K562 (cell line): ENCODE data around the gene DND1. TPM values are rescaled to one million over a fixed set of nuclear protein-coding genes. Genes with fewer than 3 reads are reported as not detected.
"Not testable (repeated sequence)": the region's sequence is repeated elsewhere in the genome, so short reads cannot be mapped to it uniquely, and the experiment has no call there.

Experiments used
- ATAC-seq: fragments of 200-7000 bp; cut with Tn5 transposase; 3 replicates; pipeline ENCODE4 v1.9.1; 2020; ENCODE audit warnings: moderate library complexity
- BruUV-seq: library from RNA; stranded (reverse); fragments of 400-500 nt; replicated peaks from 2 replicates; lab custom pipeline; 2021; lab: Mats Ljungman, UMichigan
- CTCF ChIA-PET: fragments of 300-600 bp; formaldehyde crosslinking; extraction: SDS; loops from one replicate; lab custom pipeline; 2021; ENCODE audit warnings: low intra/inter-chr PET ratio; lab: Yijun Ruan, JAX
- POLR2A ChIA-PET: fragments of 300-600, 350-650 bp; sonication (Branson Sonifier 250); formaldehyde crosslinking; extraction: SDS; loops from one replicate; lab custom pipeline; 2021; ENCODE audit warnings: antibody characterized with exemption, inconsistent platforms; lab: Yijun Ruan, JAX
- DNase-seq, 4 experiments: peaks; one replicate each; pipeline versions ENCODE4 v3.0.0 to v3.0.0-alpha.2; 2011 to 2018; ENCODE audit warnings: low spot score in 3 of 4, mixed read lengths in 3 of 4; ENCODE audit errors: extremely low read depth in 1 of 4
- FAIRE-seq: peaks from 2 replicates; lab custom pipeline; 2011; peaks lifted over from hg19 to GRCh38; lab: Jason Lieb, UNC
- H2AFZ ChIP-seq: 2 replicates; pipeline ENCODE4 v1.6.0; 2011; ENCODE audit warnings: low read depth, low read length, control low read depth, inconsistent platforms
- H3K27ac ChIP-seq: fragments of 200-600 bp; 3 replicates; pipeline ENCODE4 v1.8.0; 2011; ENCODE audit warnings: low read depth, mild to moderate bottlenecking, control low read depth, inconsistent platforms, low read length, moderate library complexity, mixed read lengths; ENCODE audit errors: extremely low read depth
- H3K27me3 ChIP-seq, 2 experiments: fragments of 300-600 bp in 1 of 2; 2 replicates in 1 of 2; 3 replicates in 1 of 2; pipeline versions ENCODE4 v1.6.0 to v1.8.0; 2011; ENCODE audit warnings: inconsistent platforms in 2 of 2, low read length in 2 of 2, mild to moderate bottlenecking in 1 of 2, mixed read lengths in 1 of 2, moderate library complexity in 1 of 2; ENCODE audit not compliant: control insufficient read depth in 2 of 2, insufficient read depth in 2 of 2
- H3K36me3 ChIP-seq: fragments of 300-600 bp; 3 replicates; pipeline ENCODE4 v1.8.0; 2011; ENCODE audit warnings: mild to moderate bottlenecking, low read length, inconsistent platforms; ENCODE audit not compliant: control insufficient read depth, insufficient read depth
- H3K4me1 ChIP-seq, 2 experiments: fragments of 200-600 bp in 1 of 2; replicated peaks in 1 of 2; 2 replicates in 1 of 2; 3 replicates in 1 of 2; pipeline versions ENCODE4 v1.5.1 to v1.8.0; 2011; ENCODE audit warnings: inconsistent platforms in 2 of 2, low read length in 2 of 2, mild to moderate bottlenecking in 1 of 2, mixed read lengths in 1 of 2, moderate library complexity in 1 of 2; ENCODE audit not compliant: control insufficient read depth in 2 of 2, insufficient read depth in 2 of 2
- H3K4me2 ChIP-seq: 2 replicates; pipeline ENCODE4 v1.6.1; 2011; ENCODE audit warnings: low read length, control low read depth, inconsistent platforms, mixed read lengths; ENCODE audit not compliant: insufficient read depth
- H3K4me3 ChIP-seq: fragments of 200-600 bp; sonication (generic), shearing (Covaris generic); 2 replicates; pipeline ENCODE4 v1.5.1; 2016; ENCODE audit warnings: control low read depth, inconsistent platforms
- H3K79me2 ChIP-seq: fragments of 200-600 bp; 3 replicates; pipeline ENCODE4 v1.8.0; 2011; ENCODE audit warnings: low read length, inconsistent platforms; ENCODE audit not compliant: control insufficient read depth, insufficient read depth
- H3K9ac ChIP-seq, 2 experiments: 2 replicates each; pipeline versions ENCODE4 v1.6.0 to v1.6.1; 2011; ENCODE audit warnings: low read depth in 2 of 2, low read length in 2 of 2, control low read depth in 1 of 2, inconsistent platforms in 1 of 2, mild to moderate bottlenecking in 1 of 2, mixed read lengths in 1 of 2; ENCODE audit not compliant: insufficient read depth in 1 of 2
- H3K9me1 ChIP-seq: one replicate; pipeline ENCODE4 v1.6.0; 2011; ENCODE audit warnings: inconsistent platforms, mild to moderate bottlenecking, low read length, moderate library complexity; ENCODE audit not compliant: control insufficient read depth, insufficient read depth
- H3K9me3 ChIP-seq: replicated peaks from 2 replicates; pipeline ENCODE4 v1.5.1; 2011; ENCODE audit warnings: low read depth, low read length, inconsistent platforms; ENCODE audit not compliant: control insufficient read depth, insufficient read depth
- H4K20me1 ChIP-seq: replicated peaks from 2 replicates; pipeline ENCODE4 v1.6.1; 2011; ENCODE audit warnings: low read length, inconsistent platforms, mixed read lengths; ENCODE audit not compliant: control insufficient read depth, insufficient read depth
- JUN ChIP-seq, 2 experiments: sonication (generic) in 1 of 2; formaldehyde crosslinking in 1 of 2; IDR thresholded peaks; 2 replicates each; pipeline versions ENCODE4 v1.6.1 to v1.8.0; 2012 to 2022; ENCODE audit warnings: borderline replicate concordance in 2 of 2, mild to moderate bottlenecking in 2 of 2, improper control_type of control experiment in 1 of 2, low read depth in 1 of 2, low read length in 1 of 2, missing genetic modification reagents in 1 of 2
- NCOA4 ChIP-seq: fragments of 450-650 bp; IDR thresholded peaks from 2 replicates; pipeline ENCODE4 v1.6.1; 2018; ENCODE audit warnings: mild to moderate bottlenecking; ENCODE audit not compliant: partially characterized antibody
- POLR3G ChIP-seq: IDR thresholded peaks from 2 replicates; pipeline ENCODE4 v1.6.1; 2011; ENCODE audit not compliant: insufficient read length, insufficient replicate concordance; ENCODE audit errors: extremely low read depth
- TCFL5 ChIP-seq: fragments of 250-450 bp; sonication (Bioruptor Pico); conservative IDR thresholded peaks from 2 replicates; pipeline ENCODE4 v1.6.1; 2021; ENCODE audit warnings: mild to moderate bottlenecking, moderate library complexity, matching md5 sums
- ZNF431 ChIP-seq: sonication (generic); formaldehyde crosslinking; IDR thresholded peaks from 2 replicates; pipeline ENCODE4 v1.8.0; 2022; ENCODE audit warnings: mild to moderate bottlenecking, missing genetic modification reagents
- ZZZ3 ChIP-seq: fragments of 450-650 bp; IDR thresholded peaks from 2 replicates; pipeline ENCODE4 v1.6.1; 2016; ENCODE audit warnings: antibody characterized with exemption, mild to moderate bottlenecking, moderate library complexity
- WGBS: fragments of 100-300 bp; shearing (Covaris generic); methylation state at CpG from one replicate; pipeline ENCODE4 v1.1.6; 2016; ENCODE audit warnings: low coverage, mixed read lengths; ENCODE audit not compliant: insufficient coverage; ENCODE audit errors: missing lambda C conversion rate; 5-methylcytosine and 5-hydroxymethylcytosine counted together
- in situ Hi-C: fragments of 300-500 bp; cut with MboI; formaldehyde crosslinking; loops from 4 replicates; pipeline ENCODE4 v1.15.0; 2018; ENCODE audit warnings: inconsistent platforms, mixed read lengths
- intact Hi-C: fragments of 100-400 bp; cut with micrococcal nuclease; formaldehyde crosslinking; loops from 2 replicates; pipeline ENCODE4 v1.14.2; 2022
- polyA plus RNA-seq, 8 experiments: library from polyadenylated mRNA; depleted of rRNA in 4 of 8; stranded (reverse) in 5 of 8; unstranded in 3 of 8; fragments of >200 nt; fragmentation: Nextera tagmentation in 2 of 8; fragmentation: Illumina TruSeq in 1 of 8; extraction: Ambion mirVana in 2 of 8; extraction: Trizol in 1 of 8; gene quantifications; 2 replicates each; pipeline versions ENCODE4 v1.2.1 to v1.2.3, GENCODE V29; 2011 to 2014; ENCODE audit warnings: inconsistent platforms in 1 of 8, missing spikeins in 1 of 8
- total RNA-seq, 7 experiments: library from RNA; depleted of rRNA in 6 of 7; stranded (reverse); fragments of >200 nt in 6 of 7; fragmentation: Illumina TruSeq in 2 of 7; extraction: Trizol in 2 of 7; gene quantifications; 2 replicates each; pipeline versions ENCODE4 v1.2.1 to v1.2.3, GENCODE V29; 2011 to 2021; ENCODE audit warnings: low replicate concordance in 1 of 7

DND1 gene
- total and polyA plus RNA-seq, 9 of the 15 experiments (the other 6 are each of a cell fraction or from before 2014, with no cell fraction given) = 0.37 to 2.0 (median 0.90) TPM; not detected in 3

DNA sequence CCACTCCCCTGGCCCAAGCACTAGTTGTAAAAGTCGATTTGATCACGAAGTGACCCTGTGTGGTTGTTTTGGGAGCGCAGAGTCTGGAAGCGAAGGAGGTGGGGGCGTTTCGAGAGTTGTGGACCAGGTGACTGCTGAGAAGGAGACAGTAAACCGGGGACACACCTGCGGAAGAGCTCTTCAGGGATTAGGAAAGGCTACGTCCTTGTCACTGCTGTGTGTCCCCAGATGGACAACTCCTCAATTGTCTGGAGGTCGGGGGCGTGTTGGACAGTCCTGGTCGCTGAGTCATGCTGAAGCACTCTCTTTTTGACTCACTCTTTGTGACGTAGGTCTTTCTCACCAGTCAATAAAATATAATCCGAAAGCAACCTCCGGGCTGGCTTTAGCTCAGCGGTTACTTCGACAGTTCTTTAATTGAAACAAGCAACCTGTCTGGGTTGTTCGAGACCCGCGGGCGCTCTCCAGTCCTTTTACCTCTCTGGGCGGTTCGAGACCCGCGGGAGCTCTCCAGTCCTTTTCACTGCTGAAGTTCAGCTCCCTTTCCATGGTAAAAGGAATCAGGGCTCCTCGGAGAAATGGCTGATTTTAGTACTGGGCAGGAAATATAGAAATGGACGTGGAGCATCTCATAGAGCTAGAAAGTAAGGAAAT lies 37.6 kb upstream of the DND1 start (continued):
- TF ChIP-seq JUN (IDR thresholded peaks at IDR 0.05; ENCODE audit: borderline replicate concordance, low read depth, low read length) (peak; percentile 91), JUN (CRISPR knock-in tag; IDR thresholded peaks at IDR 0.05; ENCODE audit: borderline replicate concordance) (no peak), NCOA4 (no peak), POLR3G (peak; percentile 73), ZNF431 (CRISPR knock-in tag) (peak; percentile 42; the same call in 1 of the 2 replicates), ZZZ3 (no peak), TCFL5 (CRISPR knock-in tag) (no peak)

DNA sequence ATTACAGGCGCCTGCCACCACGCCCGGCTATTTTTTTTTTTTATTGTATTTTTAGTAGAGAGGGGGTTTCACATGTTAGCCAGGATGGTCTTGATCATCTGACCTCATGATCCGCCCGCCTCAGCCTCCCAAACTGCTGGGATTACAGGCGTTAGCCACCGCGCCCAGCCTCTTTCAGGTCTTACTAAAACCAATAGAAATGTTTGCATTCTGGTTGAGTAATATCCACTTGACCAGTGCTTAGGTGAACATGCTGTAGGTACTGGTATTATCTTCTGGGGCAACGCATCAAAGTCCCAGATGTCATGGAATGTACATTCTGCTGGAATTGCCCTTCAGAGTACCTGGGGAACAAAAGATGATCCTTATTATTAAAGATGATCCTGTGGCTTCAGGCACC lies 35.4 kb upstream of the DND1 start:
- H3K79me2 ChIP-seq, BruUV-seq, H3K4me2 ChIP-seq, H3K4me3 ChIP-seq, FAIRE-seq, DNase-seq, CTCF ChIA-PET, in situ Hi-C loops, H4K20me1 ChIP-seq, H2AFZ ChIP-seq, H3K27me3 ChIP-seq, H3K9me1 ChIP-seq, intact Hi-C loops, H3K9me3 ChIP-seq, ATAC-seq, H3K9ac ChIP-seq, H3K27ac ChIP-seq: not testable (repeated sequence)
- H3K36me3 ChIP-seq = peaks cover 37% of the 10 kb centered on the region
- peaks cover 0 to 10% of the 10 kb centered on the region in 2 experiments; a peak in 4 of 5 replicates for H3K4me1 ChIP-seq
- 92% methylated on average over 8 of the region's 9 CpGs for WGBS
- POLR2A ChIA-PET = interaction anchor here (1.0 to 1.7 kb wide), 4 partner anchors 9 to 36 kb away, joined by 3 to 5 read pairs (median 4); partner anchors contain the start of genes DND1, HARS1, HARS2 and ZMAT2
